PC-9 (cell line): ENCODE measurements around the gene SETBP1. TPM values are rescaled to one million over a fixed set of nuclear protein-coding genes. Genes with fewer than 3 reads are reported as not detected.
A peak's percentile ranks its signal among the peaks of the same experiment; 100 is the strongest.

Experiments
- BruUV-seq: library from RNA; stranded (reverse); fragments of 400-500 nt; replicated peaks from 2 replicates; lab custom pipeline; 2021; lab: Mats Ljungman, UMichigan
- CTCF ChIA-PET: fragments of 300-600 bp; sonication (Branson Sonifier 250); formaldehyde crosslinking; loops from one replicate; lab custom pipeline; 2022; ENCODE audit warnings: antibody characterized with exemption; lab: Charles Lee
- POLR2A ChIA-PET: fragments of 300-600 bp; sonication (Branson Sonifier 250); formaldehyde crosslinking; loops from one replicate; lab custom pipeline; 2022; ENCODE audit warnings: antibody characterized with exemption; ENCODE audit not compliant: unreplicated experiment; lab: Charles Lee
- DNase-seq, 2 experiments: peaks; one replicate each; pipeline versions ENCODE4 v3.0.0 to v3.0.0-alpha.2; 2015 to 2022; ENCODE audit warnings: mixed read lengths in 1 of 2
- H2AFZ ChIP-seq: fragments of 200-600 bp; sonication (generic); 2 replicates; pipeline ENCODE4 v1.8.1; 2017; ENCODE audit warnings: antibody characterized with exemption
- H3F3A ChIP-seq: fragments of 200-600 bp; sonication (generic); 2 replicates; pipeline ENCODE4 v1.8.1; 2017; ENCODE audit warnings: antibody characterized with exemption, mild to moderate bottlenecking, low read depth; ENCODE audit not compliant: insufficient read depth
- H3K27ac ChIP-seq: fragments of 200-600 bp; sonication (generic); 2 replicates; pipeline ENCODE4 v1.6.1; 2016; ENCODE audit warnings: mixed run types
- H3K27me3 ChIP-seq: fragments of 200-600 bp; sonication (generic); 2 replicates; pipeline ENCODE4 v1.6.1; 2016; ENCODE audit warnings: low read depth, mixed run types; ENCODE audit not compliant: insufficient read depth
- H3K36me3 ChIP-seq: fragments of 200-600 bp; sonication (generic); 2 replicates; pipeline ENCODE4 v1.6.1; 2016; ENCODE audit warnings: low read depth, mixed run types
- H3K4me1 ChIP-seq: fragments of 200-600 bp; sonication (generic); replicated peaks from 2 replicates; pipeline ENCODE4 v1.6.1; 2016; ENCODE audit warnings: mixed run types; ENCODE audit not compliant: insufficient read depth
- H3K4me2 ChIP-seq: fragments of 200-600 bp; sonication (generic); 2 replicates; pipeline ENCODE4 v1.6.1; 2017; ENCODE audit warnings: mixed run types
- H3K4me3 ChIP-seq: fragments of 200-600 bp; sonication (generic); 2 replicates; pipeline ENCODE4 v1.6.1; 2016; ENCODE audit warnings: mixed run types
- H3K79me2 ChIP-seq: fragments of 200-600 bp; sonication (generic); 2 replicates; pipeline ENCODE4 v1.6.1; 2017; ENCODE audit warnings: low read depth, mixed run types
- H3K9me2 ChIP-seq: fragments of 200-600 bp; sonication (generic); 2 replicates; pipeline ENCODE4 v1.8.1; 2017; ENCODE audit warnings: mild to moderate bottlenecking; ENCODE audit not compliant: insufficient read depth
- H3K9me3 ChIP-seq: fragments of 200-600 bp; sonication (generic); 2 replicates; pipeline ENCODE4 v1.8.1; 2016; ENCODE audit warnings: low read depth; ENCODE audit not compliant: insufficient read depth
- H4K20me1 ChIP-seq: fragments of 200-600 bp; sonication (generic); 2 replicates; pipeline ENCODE4 v1.8.1; 2017; ENCODE audit not compliant: insufficient read depth
- EZH2 ChIP-seq: fragments of 200-600 bp; sonication (generic); IDR thresholded peaks from 2 replicates; pipeline ENCODE4 v1.8.0; 2017; ENCODE audit warnings: antibody characterized with exemption, low read depth
- intact Hi-C: fragments of 100-400 bp; cut with micrococcal nuclease; formaldehyde crosslinking; loops from one replicate; pipeline ENCODE4 v1.10.0; 2022; ENCODE audit not compliant: unreplicated experiment
- total RNA-seq: library from RNA; stranded (reverse); gene quantifications from 2 replicates; pipeline ENCODE4 v1.2.3, GENCODE V29; 2021
- TF ChIP-seq, protein P1 (sequence below): fragments of 200-600 bp; sonication (generic); conservative IDR thresholded peaks from 2 replicates; pipeline ENCODE4 v1.6.1; 2017; ENCODE audit warnings: mixed run types, antibody characterized with exemption, mild to moderate bottlenecking, moderate library complexity

Gene SETBP1
- total RNA-seq, 1 experiment from 2014 or later: 9.0 TPM

DNA sequence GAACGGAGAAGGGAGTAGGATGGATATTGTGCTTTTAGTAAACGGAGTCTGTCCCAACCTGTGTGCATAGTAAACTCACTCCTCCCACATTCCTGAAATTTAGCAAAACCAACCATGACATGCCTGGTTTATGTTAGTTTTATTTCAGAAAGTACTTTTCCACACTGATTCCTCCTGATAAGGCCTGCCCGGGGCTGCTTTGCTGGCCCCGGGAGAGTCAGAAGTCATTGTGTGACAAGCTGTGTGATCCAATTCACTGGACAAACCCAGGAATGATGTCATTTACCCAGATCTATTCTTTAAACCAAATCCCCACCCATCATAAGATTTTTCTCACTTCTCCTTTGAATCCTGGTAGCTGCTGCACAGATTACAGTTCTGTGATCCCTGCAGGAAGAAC lies 109.0 kb downstream of the SETBP1 start:
- Histone ChIP-seq H3K27me3 (no peaks in the 10 kb centered on the region), H3K27ac (0 out of 2 replicates have a peak overlapping the region, but pooled peaks have one; percentile 16), H3K9me3 (no peaks in the 10 kb centered on the region), H3K4me1 (peaks cover 16% of the 10 kb centered on the region), H3F3A (no peaks in the 10 kb centered on the region), H3K79me2 (no peaks in the 10 kb centered on the region), H3K4me2 (no peak overlapping the region; the same call in 1 of the 2 replicates), H3K4me3 (no peak overlapping the region), H3K9me2 (no peaks in the 10 kb centered on the region), H3K36me3 (no peaks in the 10 kb centered on the region), H4K20me1 (no peaks in the 10 kb centered on the region), H2AFZ (no peak overlapping the region)
- intact Hi-C loops: no loop called here
- no peak for TF ChIP-seq EZH2
- TF ChIP-seq, protein P1, sequence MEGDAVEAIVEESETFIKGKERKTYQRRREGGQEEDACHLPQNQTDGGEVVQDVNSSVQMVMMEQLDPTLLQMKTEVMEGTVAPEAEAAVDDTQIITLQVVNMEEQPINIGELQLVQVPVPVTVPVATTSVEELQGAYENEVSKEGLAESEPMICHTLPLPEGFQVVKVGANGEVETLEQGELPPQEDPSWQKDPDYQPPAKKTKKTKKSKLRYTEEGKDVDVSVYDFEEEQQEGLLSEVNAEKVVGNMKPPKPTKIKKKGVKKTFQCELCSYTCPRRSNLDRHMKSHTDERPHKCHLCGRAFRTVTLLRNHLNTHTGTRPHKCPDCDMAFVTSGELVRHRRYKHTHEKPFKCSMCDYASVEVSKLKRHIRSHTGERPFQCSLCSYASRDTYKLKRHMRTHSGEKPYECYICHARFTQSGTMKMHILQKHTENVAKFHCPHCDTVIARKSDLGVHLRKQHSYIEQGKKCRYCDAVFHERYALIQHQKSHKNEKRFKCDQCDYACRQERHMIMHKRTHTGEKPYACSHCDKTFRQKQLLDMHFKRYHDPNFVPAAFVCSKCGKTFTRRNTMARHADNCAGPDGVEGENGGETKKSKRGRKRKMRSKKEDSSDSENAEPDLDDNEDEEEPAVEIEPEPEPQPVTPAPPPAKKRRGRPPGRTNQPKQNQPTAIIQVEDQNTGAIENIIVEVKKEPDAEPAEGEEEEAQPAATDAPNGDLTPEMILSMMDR: no peak
- DNase-seq: peak in 1 of 2 experiments; percentile 31
- POLR2A ChIA-PET: interaction anchor here (0.6 kb wide), 1 partner anchor 102 kb away, joined by 3 read pairs; no protein-coding TSS in a partner anchor
- BruUV-seq: no TSS peak
- CTCF ChIA-PET: no interaction called here

DNA sequence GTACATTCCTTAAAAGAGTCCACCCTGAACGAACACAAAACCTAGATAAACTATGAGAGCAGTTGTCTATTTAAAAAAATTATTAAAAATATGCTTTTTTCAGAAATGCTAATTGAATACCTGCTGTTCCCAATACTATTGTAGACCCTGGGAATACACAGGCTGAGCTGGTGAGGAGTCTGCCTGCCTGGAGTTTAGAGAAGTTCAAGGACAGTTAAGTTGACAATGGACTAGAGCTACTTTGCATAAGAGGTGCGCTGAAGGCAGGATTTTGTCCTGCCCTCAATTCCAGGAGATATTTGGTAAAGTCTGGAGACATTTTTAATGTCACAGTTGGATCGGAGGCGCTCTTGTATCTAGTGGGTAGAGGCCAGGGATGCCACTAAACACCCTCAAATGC lies 110.2 kb downstream of the SETBP1 start:
- Histone ChIP-seq H2AFZ (no peak overlapping the region), H3K9me3 (no peaks in the 10 kb centered on the region), H3K27me3 (no peaks in the 10 kb centered on the region), H3K4me1 (peaks cover 16% of the 10 kb centered on the region), H3K79me2 (no peaks in the 10 kb centered on the region), H4K20me1 (no peaks in the 10 kb centered on the region), H3F3A (no peaks in the 10 kb centered on the region), H3K4me3 (no peak overlapping the region), H3K4me2 (no peak overlapping the region), H3K9me2 (no peaks in the 10 kb centered on the region), H3K36me3 (no peaks in the 10 kb centered on the region), H3K27ac (no peak overlapping the region)
- ChIA-PET CTCF (no interaction called here), POLR2A (no interaction called here)
- TF ChIP-seq, protein P1: no peak
- TF ChIP-seq EZH2: no peak
- no TSS peak for BruUV-seq
- no peak for DNase-seq
- intact Hi-C loops: no loop called here

GRCh38 chr18:44791520-44791919 lies 110.8 kb downstream of the SETBP1 start:
- no peaks in the 10 kb centered on the region for H3K9me2 ChIP-seq
- H3K27me3 ChIP-seq: no peaks in the 10 kb centered on the region
- BruUV-seq: no TSS peak
- H3K36me3 ChIP-seq: no peaks in the 10 kb centered on the region
- no peak overlapping the region for H3K4me3 ChIP-seq
- no peak overlapping the region for H3K4me2 ChIP-seq
- H3K27ac ChIP-seq: no peak overlapping the region
- peaks cover 16% of the 10 kb centered on the region for H3K4me1 ChIP-seq
- no peak overlapping the region for H2AFZ ChIP-seq
- no peaks in the 10 kb centered on the region for H3K9me3 ChIP-seq
- intact Hi-C loops: no loop called here
- H3F3A ChIP-seq: 0 out of 2 replicates have a peak, but pooled peaks cover 3% of the 10 kb centered on the region
- H4K20me1 ChIP-seq: no peaks in the 10 kb centered on the region
- ChIA-PET CTCF (no interaction called here), POLR2A (no interaction called here)
- TF ChIP-seq EZH2: no peak
- TF ChIP-seq, protein P1: no peak
- no peak for DNase-seq
- no peaks in the 10 kb centered on the region for H3K79me2 ChIP-seq
